ENCODE data around the gene MPLKIP. TPM values are rescaled to one million over a fixed set of nuclear protein-coding genes. Genes with fewer than 3 reads are reported as not detected.
"Not testable (repeated sequence)": the region's sequence is repeated elsewhere in the genome, so short reads cannot be mapped to it uniquely, and the experiment has no call there.

MPLKIP gene
- total and polyA plus RNA-seq, 10 of the 15 experiments (the other 5 are each of a cell fraction or from before 2014, with no cell fraction given), result 4.6 to 78.8 (median 37.2) TPM

DNA sequence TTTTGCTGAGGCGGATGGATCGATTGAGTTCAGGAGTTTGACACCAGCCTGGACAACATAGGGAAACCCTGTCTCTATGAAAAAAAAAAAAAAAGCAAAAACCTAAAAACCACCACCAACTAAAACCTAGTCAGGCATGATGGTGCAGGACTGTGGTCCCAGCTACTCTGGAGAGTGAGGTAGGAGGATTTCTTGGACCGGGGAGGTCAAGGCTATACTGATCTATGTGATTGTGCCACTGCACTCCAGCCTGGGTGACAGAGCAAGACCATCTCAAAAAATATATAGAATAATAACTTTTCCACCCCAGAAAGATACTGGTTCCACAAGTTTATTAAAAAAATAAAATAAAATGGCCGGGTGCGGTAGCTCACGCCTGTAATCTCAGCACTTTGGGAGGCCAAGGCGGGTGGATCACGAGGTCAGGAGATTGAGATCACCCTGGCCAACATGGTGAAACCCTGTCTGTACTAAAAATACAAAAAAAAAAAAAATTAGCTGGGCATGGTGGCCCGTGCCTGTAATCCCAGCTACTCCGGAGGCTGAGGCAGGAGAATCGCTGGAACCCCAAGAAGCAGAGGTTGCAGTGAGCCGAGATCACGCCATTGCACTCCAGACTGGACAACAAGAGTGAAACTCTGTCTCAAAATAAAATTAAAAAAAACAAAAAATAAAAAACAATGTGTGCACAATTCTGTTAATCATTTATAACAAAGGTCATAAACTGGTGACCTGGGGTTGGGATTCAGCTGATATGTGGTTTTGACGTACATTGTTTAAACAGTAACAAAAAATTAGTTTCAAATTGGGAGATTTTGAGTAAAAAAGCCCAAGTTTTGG lies 12.1 kb downstream of the MPLKIP start:
- RAD21 ChIA-PET (ENCODE audit: unreplicated experiment); BruUV-seq (replicated peaks); DNase-seq (ENCODE audit: low read depth, low spot score); in situ Hi-C loops (cut with MboI); H3K4me2 ChIP-seq (ENCODE audit: control insufficient read depth, insufficient read depth); FAIRE-seq; intact Hi-C loops (cut with micrococcal nuclease; ENCODE audit: unreplicated experiment); ATAC-seq; SMC1A ChIA-PET (ENCODE audit: uncharacterized antibody, unreplicated experiment); H3K27me3 ChIP-seq (replicated peaks in 1 of 2; ENCODE audit: control insufficient read depth in 2 of 2, insufficient read depth in 2 of 2, low read length in 1 of 2); H3K27ac ChIP-seq (ENCODE audit: control insufficient read depth, insufficient read depth); H2AFZ ChIP-seq (ENCODE audit: control insufficient read depth, low read depth, low read length); H3K9me3 ChIP-seq (replicated peaks; ENCODE audit: control insufficient read depth, insufficient read depth, low read length); H3K79me2 ChIP-seq (ENCODE audit: control insufficient read depth, insufficient read depth, low read length); H3K4me3 ChIP-seq; H3K36me3 ChIP-seq (ENCODE audit: control insufficient read depth in 2 of 2, insufficient read depth in 2 of 2, low read length in 1 of 2); H3K9ac ChIP-seq (ENCODE audit: control insufficient read depth, insufficient read depth, low read length); H4K20me1 ChIP-seq (ENCODE audit: control insufficient read depth, insufficient read depth); H3K4me1 ChIP-seq (ENCODE audit: control insufficient read depth, insufficient read depth, low read length): not testable (repeated sequence)
- ChIA-PET CTCF (interaction anchor here (0.7 kb wide), 1 partner anchor 15 kb away, joined by 3 read pairs; no protein-coding TSS in a partner anchor), POLR2A (interaction anchor here (1.2 kb wide), 1 partner anchor 12 kb away, joined by 3 read pairs; the partner anchor contains the start of gene MPLKIP)
- WGBS (ENCODE audit: insufficient coverage, insufficient replicate concordance, low lambda C conversion rate, missing lambda C conversion rate), result 92% methylated on average over 14 of the region's 14 CpGs

DNA sequence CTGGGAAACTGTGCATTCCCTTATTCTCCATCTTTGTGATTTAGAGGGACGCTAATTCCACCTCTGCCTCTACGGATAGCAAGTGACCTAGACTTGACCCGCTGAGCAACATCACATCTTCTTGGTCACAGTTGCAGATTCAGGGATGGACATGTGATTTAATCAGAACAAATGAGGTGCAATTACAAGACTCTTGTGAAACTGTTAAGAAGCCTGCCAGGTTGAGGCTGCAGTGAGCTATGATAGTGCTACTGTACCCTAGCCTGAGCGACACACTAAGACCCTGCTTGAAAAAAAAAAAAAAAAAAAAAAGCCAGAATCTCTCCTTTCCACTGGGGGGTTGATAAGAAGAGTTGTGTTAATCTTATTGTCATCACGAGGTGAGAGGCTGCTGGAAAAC lies 14.4 kb downstream of the MPLKIP start:
- H3K4me3 ChIP-seq, result no peak overlapping the region
- no peak for FAIRE-seq
- POLR2A ChIA-PET, result no interaction called here
- H3K4me1 ChIP-seq (ENCODE audit: control insufficient read depth, insufficient read depth, low read length), result no peaks in the 10 kb centered on the region
- no peaks in the 10 kb centered on the region for H4K20me1 ChIP-seq (ENCODE audit: control insufficient read depth, insufficient read depth)
- no peak overlapping the region for H3K4me2 ChIP-seq (ENCODE audit: control insufficient read depth, insufficient read depth)
- no peak overlapping the region for H3K9ac ChIP-seq (ENCODE audit: control insufficient read depth, insufficient read depth, low read length)
- no peak overlapping the region for H2AFZ ChIP-seq (ENCODE audit: control insufficient read depth, low read depth, low read length)
- H3K27ac ChIP-seq (ENCODE audit: control insufficient read depth, insufficient read depth), result no peak overlapping the region
- SMC1A ChIA-PET (ENCODE audit: uncharacterized antibody, unreplicated experiment), result no interaction called here
- in situ Hi-C loops (cut with MboI), result no loop called here
- DNase-seq (ENCODE audit: low read depth, low spot score), result no peak
- TF ChIP-seq GATAD2B (conservative IDR thresholded peaks at IDR 0.05; ENCODE audit: low read depth), result no peak
- TF ChIP-seq NFIC (IDR thresholded peaks at IDR 0.05; ENCODE audit: low read depth, low read length), result no peak
- TF ChIP-seq, protein P1, sequence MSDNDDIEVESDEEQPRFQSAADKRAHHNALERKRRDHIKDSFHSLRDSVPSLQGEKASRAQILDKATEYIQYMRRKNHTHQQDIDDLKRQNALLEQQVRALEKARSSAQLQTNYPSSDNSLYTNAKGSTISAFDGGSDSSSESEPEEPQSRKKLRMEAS (IDR thresholded peaks at IDR 0.05; ENCODE audit: low read depth, low read length), result no peak
- TF ChIP-seq CBFB (IDR thresholded peaks at IDR 0.05; ENCODE audit: low read depth), result no peak
- TF ChIP-seq NR2F1 (conservative IDR thresholded peaks at IDR 0.05), result no peak
- TF ChIP-seq ZZZ3 (IDR thresholded peaks at IDR 0.05; ENCODE audit: control insufficient read depth, insufficient read length, low read depth), result no peak
- TF ChIP-seq FOXM1 (IDR thresholded peaks at IDR 0.05; ENCODE audit: low read depth, low read length), result no peak
- TF ChIP-seq ZBTB4 (CRISPR knock-in tag; IDR thresholded peaks at IDR 0.05), result no peak
- no peak for TF ChIP-seq IRF4 (IDR thresholded peaks at IDR 0.05; ENCODE audit: low read depth, low read length)
- TF ChIP-seq SIX5 (IDR thresholded peaks at IDR 0.05; ENCODE audit: low read depth, low read length, severe bottlenecking), result no peak
- TF ChIP-seq TCF12 (IDR thresholded peaks at IDR 0.05; ENCODE audit: low read depth, low read length), result no peak
- no peak for TF ChIP-seq CEBPB (IDR thresholded peaks at IDR 0.05; ENCODE audit: borderline replicate concordance in 1 of 2, low read depth in 2 of 2, low read length in 2 of 2)
- 97% methylated on average over 4 of the region's 5 CpGs for WGBS (ENCODE audit: insufficient coverage, insufficient replicate concordance, low lambda C conversion rate, missing lambda C conversion rate)
- no TSS peak for BruUV-seq (replicated peaks)
- H3K27me3 ChIP-seq (replicated peaks in 1 of 2; ENCODE audit: control insufficient read depth in 2 of 2, insufficient read depth in 2 of 2, low read length in 1 of 2), result no peaks in the 10 kb centered on the region
- H3K79me2 ChIP-seq (ENCODE audit: control insufficient read depth, insufficient read depth, low read length), result no peaks in the 10 kb centered on the region
- intact Hi-C loops (cut with micrococcal nuclease; ENCODE audit: unreplicated experiment), result no loop called here
- CTCF ChIA-PET, result no interaction called here
- no peaks in the 10 kb centered on the region for H3K36me3 ChIP-seq (ENCODE audit: control insufficient read depth in 2 of 2, insufficient read depth in 2 of 2, low read length in 1 of 2)
- no peaks in the 10 kb centered on the region for H3K9me3 ChIP-seq (replicated peaks; ENCODE audit: control insufficient read depth, insufficient read depth, low read length)
- no peak for ATAC-seq
- RAD21 ChIA-PET (ENCODE audit: unreplicated experiment), result no interaction called here

Data from GM12878 (cell line).